K562 (cell line): ENCODE results near the gene ELOVL5. TPM values are rescaled to one million over a fixed set of nuclear protein-coding genes. Genes with fewer than 3 reads are reported as not detected.

Experiments
- ATAC-seq: fragments of 200-7000 bp; cut with Tn5 transposase; 3 replicates; pipeline ENCODE4 v1.9.1; 2020; ENCODE audit warnings: moderate library complexity
- BruUV-seq: library from RNA; stranded (reverse); fragments of 400-500 nt; replicated peaks from 2 replicates; lab custom pipeline; 2021; lab: Mats Ljungman, UMichigan
- CTCF ChIA-PET: fragments of 300-600 bp; formaldehyde crosslinking; extraction: SDS; loops from one replicate; lab custom pipeline; 2021; ENCODE audit warnings: low intra/inter-chr PET ratio; lab: Yijun Ruan, JAX
- POLR2A ChIA-PET: fragments of 300-600, 350-650 bp; sonication (Branson Sonifier 250); formaldehyde crosslinking; extraction: SDS; loops from one replicate; lab custom pipeline; 2021; ENCODE audit warnings: antibody characterized with exemption, inconsistent platforms; lab: Yijun Ruan, JAX
- DNase-seq, 4 experiments: peaks; one replicate each; pipeline versions ENCODE4 v3.0.0 to v3.0.0-alpha.2; 2011 to 2018; ENCODE audit warnings: low spot score in 3 of 4, mixed read lengths in 3 of 4; ENCODE audit errors: extremely low read depth in 1 of 4
- FAIRE-seq: peaks from 2 replicates; lab custom pipeline; 2011; peaks lifted over from hg19 to GRCh38; lab: Jason Lieb, UNC
- H2AFZ ChIP-seq: 2 replicates; pipeline ENCODE4 v1.6.0; 2011; ENCODE audit warnings: low read depth, low read length, control low read depth, inconsistent platforms
- H3K27ac ChIP-seq: fragments of 200-600 bp; 3 replicates; pipeline ENCODE4 v1.8.0; 2011; ENCODE audit warnings: low read depth, mild to moderate bottlenecking, control low read depth, inconsistent platforms, low read length, moderate library complexity, mixed read lengths; ENCODE audit errors: extremely low read depth
- H3K27me3 ChIP-seq, 2 experiments: fragments of 300-600 bp in 1 of 2; 2 replicates in 1 of 2; 3 replicates in 1 of 2; pipeline versions ENCODE4 v1.6.0 to v1.8.0; 2011; ENCODE audit warnings: inconsistent platforms in 2 of 2, low read length in 2 of 2, mild to moderate bottlenecking in 1 of 2, mixed read lengths in 1 of 2, moderate library complexity in 1 of 2; ENCODE audit not compliant: control insufficient read depth in 2 of 2, insufficient read depth in 2 of 2
- H3K36me3 ChIP-seq: fragments of 300-600 bp; 3 replicates; pipeline ENCODE4 v1.8.0; 2011; ENCODE audit warnings: mild to moderate bottlenecking, low read length, inconsistent platforms; ENCODE audit not compliant: control insufficient read depth, insufficient read depth
- H3K4me1 ChIP-seq, 2 experiments: fragments of 200-600 bp in 1 of 2; replicated peaks in 1 of 2; 2 replicates in 1 of 2; 3 replicates in 1 of 2; pipeline versions ENCODE4 v1.5.1 to v1.8.0; 2011; ENCODE audit warnings: inconsistent platforms in 2 of 2, low read length in 2 of 2, mild to moderate bottlenecking in 1 of 2, mixed read lengths in 1 of 2, moderate library complexity in 1 of 2; ENCODE audit not compliant: control insufficient read depth in 2 of 2, insufficient read depth in 2 of 2
- H3K4me2 ChIP-seq: 2 replicates; pipeline ENCODE4 v1.6.1; 2011; ENCODE audit warnings: low read length, control low read depth, inconsistent platforms, mixed read lengths; ENCODE audit not compliant: insufficient read depth
- H3K4me3 ChIP-seq: fragments of 200-600 bp; sonication (generic), shearing (Covaris generic); 2 replicates; pipeline ENCODE4 v1.5.1; 2016; ENCODE audit warnings: control low read depth, inconsistent platforms
- H3K79me2 ChIP-seq: fragments of 200-600 bp; 3 replicates; pipeline ENCODE4 v1.8.0; 2011; ENCODE audit warnings: low read length, inconsistent platforms; ENCODE audit not compliant: control insufficient read depth, insufficient read depth
- H3K9ac ChIP-seq, 2 experiments: 2 replicates each; pipeline versions ENCODE4 v1.6.0 to v1.6.1; 2011; ENCODE audit warnings: low read depth in 2 of 2, low read length in 2 of 2, control low read depth in 1 of 2, inconsistent platforms in 1 of 2, mild to moderate bottlenecking in 1 of 2, mixed read lengths in 1 of 2; ENCODE audit not compliant: insufficient read depth in 1 of 2
- H3K9me1 ChIP-seq: one replicate; pipeline ENCODE4 v1.6.0; 2011; ENCODE audit warnings: inconsistent platforms, mild to moderate bottlenecking, low read length, moderate library complexity; ENCODE audit not compliant: control insufficient read depth, insufficient read depth
- H3K9me3 ChIP-seq: replicated peaks from 2 replicates; pipeline ENCODE4 v1.5.1; 2011; ENCODE audit warnings: low read depth, low read length, inconsistent platforms; ENCODE audit not compliant: control insufficient read depth, insufficient read depth
- H4K20me1 ChIP-seq: replicated peaks from 2 replicates; pipeline ENCODE4 v1.6.1; 2011; ENCODE audit warnings: low read length, inconsistent platforms, mixed read lengths; ENCODE audit not compliant: control insufficient read depth, insufficient read depth
- CUX1 ChIP-seq: fragments of 200-800 bp; sonication (Bioruptor generic); IDR thresholded peaks from 2 replicates; pipeline ENCODE4 v1.6.1; 2016; ENCODE audit warnings: missing genetic modification characterization, missing compliant biosample characterization
- E2F6 ChIP-seq, 2 experiments: IDR thresholded peaks; 2 replicates each; pipeline ENCODE4 v1.6.1; 2011; ENCODE audit warnings: borderline replicate concordance in 1 of 2, control low read depth in 1 of 2, low read depth in 1 of 2, low read length in 1 of 2, mild to moderate bottlenecking in 1 of 2, mixed read lengths in 1 of 2, moderate library complexity in 1 of 2; ENCODE audit not compliant: insufficient read depth in 1 of 2, insufficient read length in 1 of 2, poor library complexity in 1 of 2, severe bottlenecking in 1 of 2; ENCODE audit errors: extremely low read depth in 1 of 2
- JUNB ChIP-seq: fragments of 450-650 bp; formaldehyde crosslinking; conservative IDR thresholded peaks from 2 replicates; pipeline ENCODE4 v1.4.0; 2020; ENCODE audit warnings: mild to moderate bottlenecking
- ZNF507 ChIP-seq: conservative IDR thresholded peaks from 2 replicates; pipeline ENCODE4 v1.6.1; 2017; ENCODE audit warnings: missing genetic modification characterization, missing compliant biosample characterization
- WGBS: fragments of 100-300 bp; shearing (Covaris generic); methylation state at CpG from one replicate; pipeline ENCODE4 v1.1.6; 2016; ENCODE audit warnings: low coverage, mixed read lengths; ENCODE audit not compliant: insufficient coverage; ENCODE audit errors: missing lambda C conversion rate; 5-methylcytosine and 5-hydroxymethylcytosine counted together
- in situ Hi-C: fragments of 300-500 bp; cut with MboI; formaldehyde crosslinking; loops from 4 replicates; pipeline ENCODE4 v1.15.0; 2018; ENCODE audit warnings: inconsistent platforms, mixed read lengths
- intact Hi-C: fragments of 100-400 bp; cut with micrococcal nuclease; formaldehyde crosslinking; loops from 2 replicates; pipeline ENCODE4 v1.14.2; 2022
- polyA plus RNA-seq, 8 experiments: library from polyadenylated mRNA; depleted of rRNA in 4 of 8; stranded (reverse) in 5 of 8; unstranded in 3 of 8; fragments of >200 nt; fragmentation: Nextera tagmentation in 2 of 8; fragmentation: Illumina TruSeq in 1 of 8; extraction: Ambion mirVana in 2 of 8; extraction: Trizol in 1 of 8; gene quantifications; 2 replicates each; pipeline versions ENCODE4 v1.2.1 to v1.2.3, GENCODE V29; 2011 to 2014; ENCODE audit warnings: inconsistent platforms in 1 of 8, missing spikeins in 1 of 8
- total RNA-seq, 7 experiments: library from RNA; depleted of rRNA in 6 of 7; stranded (reverse); fragments of >200 nt in 6 of 7; fragmentation: Illumina TruSeq in 2 of 7; extraction: Trizol in 2 of 7; gene quantifications; 2 replicates each; pipeline versions ENCODE4 v1.2.1 to v1.2.3, GENCODE V29; 2011 to 2021; ENCODE audit warnings: low replicate concordance in 1 of 7

The ELOVL5 gene
- total and polyA plus RNA-seq, 9 of the 15 experiments (the other 6 are each of a cell fraction or from before 2014, with no cell fraction given): 70.6 to 245 (median 132) TPM

- H3K27me3 ChIP-seq: no peaks in the 10 kb centered on the region
- ChIA-PET POLR2A (no interaction called here), CTCF (no interaction called here)
- ATAC-seq (no peak), FAIRE-seq (no peak), DNase-seq (no peak)
- no peak overlapping the region for H3K9ac ChIP-seq
- H3K4me3 ChIP-seq: no peak overlapping the region
- TF ChIP-seq CUX1 (CRISPR knock-in tag) (no peak), E2F6 (IDR thresholded peaks at IDR 0.05; ENCODE audit: borderline replicate concordance in 1 of 2, extremely low read depth in 1 of 2, insufficient read depth in 1 of 2, insufficient read length in 1 of 2, low read depth in 1 of 2, low read length in 1 of 2, poor library complexity in 1 of 2, severe bottlenecking in 1 of 2) (no peak), JUNB (CRISPR knock-in tag) (no peak), ZNF507 (tag) (no peak)
- H2AFZ ChIP-seq: no peak overlapping the region
- H3K27ac ChIP-seq: no peak overlapping the region
- WGBS: 79% methylated on average over 4 of the region's 4 CpGs
- no TSS peak for BruUV-seq
- no peaks in the 10 kb centered on the region for H3K9me3 ChIP-seq
- in situ Hi-C loops: no loop called here
- H3K4me2 ChIP-seq: no peak overlapping the region
- H3K79me2 ChIP-seq: no peaks in the 10 kb centered on the region
- intact Hi-C loops: no loop called here
- H3K9me1 ChIP-seq: no peaks in the 10 kb centered on the region
- no peaks in the 10 kb centered on the region for H4K20me1 ChIP-seq
- peaks cover 3 to 5% of the 10 kb centered on the region in 2 experiments; a peak in 3 of 5 replicates for H3K4me1 ChIP-seq
- H3K36me3 ChIP-seq: no peaks in the 10 kb centered on the region
These were observed 17.4 kb upstream of the ELOVL5 start for GRCh38 chr6:53366128-53366641.
